Measurements from ENCODE around the gene ITGAV.

- no peak for TF ChIP-seq CTCF (IDR thresholded peaks at IDR 0.05; ENCODE audit: low read depth, low read length)
- no peak for TF ChIP-seq EZH2phosphoT487 (IDR thresholded peaks at IDR 0.05; ENCODE audit: low read depth)
Measured at GRCh38 chr2:186607660-186608324, 17.9 kb downstream of the ITGAV start.
